Gastroesophageal sphincter (tissue), 4 donors: ENCODE data around the gene LNX2. TPM values are rescaled to one million over a fixed set of nuclear protein-coding genes. Genes with fewer than 3 reads are reported as not detected.

Source experiments
- ATAC-seq: fragments of 150-250 bp; one replicate; pipeline ENCODE4 v1.9.1; 2016; ENCODE audit warnings: mild to moderate bottlenecking, moderate library complexity
- H3K27ac ChIP-seq, 4 donors: fragments of 200-600 bp; sonication (generic) in 3 of 4; 1 replicate in 3 of 4; 2 replicates in 1 of 4; pipeline ENCODE4 v1.5.1; 2016 to 2019
- H3K27me3 ChIP-seq: fragments of 200-600 bp; sonication (generic); one replicate; pipeline ENCODE4 v1.5.1; 2019
- H3K36me3 ChIP-seq, 2 donors: fragments of 200-600 bp; sonication (generic); one replicate each; pipeline ENCODE4 v1.5.1; 2019; ENCODE audit warnings: control low read depth in 1 of 2
- H3K4me1 ChIP-seq, 3 donors: fragments of 200-600 bp; sonication (generic); 1 replicate in 2 of 3; 2 replicates in 1 of 3; pipeline ENCODE4 v1.5.1; 2016 to 2019; ENCODE audit warnings: control low read depth in 2 of 3
- H3K4me3 ChIP-seq, 2 donors: fragments of 200-600 bp; sonication (generic); one replicate each; pipeline ENCODE4 v1.5.1; 2019; ENCODE audit warnings: mild to moderate bottlenecking in 1 of 2, moderate library complexity in 1 of 2
- H3K9me3 ChIP-seq, 3 donors: fragments of 200-600 bp; sonication (generic); one replicate each; pipeline ENCODE4 v1.5.1; 2017 to 2019; ENCODE audit warnings: control low read depth in 2 of 3
- CTCF ChIP-seq, 4 experiments: fragments of 200-600 bp in 2 of 4; fragments of 450-650 bp in 2 of 4; sonication (generic) in 1 of 4; IDR thresholded peaks; one replicate each; pipeline ENCODE4 v1.5.1; 2017 to 2019; ENCODE audit warnings: antibody characterized with exemption in 4 of 4, mild to moderate bottlenecking in 2 of 4, moderate library complexity in 2 of 4
- EP300 ChIP-seq: sonication (generic); formaldehyde crosslinking; IDR thresholded peaks from one replicate; pipeline ENCODE4 v1.6.1; 2017; ENCODE audit warnings: antibody characterized with exemption, mild to moderate bottlenecking
- POLR2A ChIP-seq, 2 donors: fragments of 450-650 bp; IDR thresholded peaks; one replicate each; pipeline ENCODE4 v1.6.1; 2017; ENCODE audit warnings: antibody characterized with exemption in 2 of 2, mild to moderate bottlenecking in 2 of 2, moderate library complexity in 1 of 2
- POLR2AphosphoS5 ChIP-seq: sonication (generic); formaldehyde crosslinking; IDR thresholded peaks from one replicate; pipeline ENCODE4 v1.6.1; 2017; ENCODE audit warnings: antibody characterized with exemption
- WGBS, 2 donors: methylation state at CpG; one replicate each; pipeline ENCODE4 v1.1.5; 2018; ENCODE audit warnings: low coverage in 1 of 2; 5-methylcytosine and 5-hydroxymethylcytosine counted together
- total RNA-seq, 4 donors: library from RNA; depleted of rRNA; stranded (reverse); fragments of >200 nt; gene quantifications; one replicate each; pipeline ENCODE4 v1.1.0, GENCODE V29; 2016

The LNX2 gene
- total RNA-seq, 4 donors from 2014 or later, result 10.6 to 16.0 (median 14.0) TPM

- no peak overlapping the region for H3K4me3 ChIP-seq
- H3K9me3 ChIP-seq, result no peaks in the 10 kb centered on the region
- WGBS, 2 donors, result 70 to 76% methylated on average over 8 of the region's 8 CpGs
- no peak for ATAC-seq
- no peaks in the 10 kb centered on the region for H3K27me3 ChIP-seq
- no peak for TF ChIP-seq CTCF (IDR thresholded peaks at IDR 0.05)
- TF ChIP-seq POLR2A (IDR thresholded peaks at IDR 0.05), result no peak
- TF ChIP-seq POLR2AphosphoS5, result no peak
- peaks cover 0 to 43% (median 2%) of the 10 kb centered on the region in 3 donors for H3K4me1 ChIP-seq
- no peak overlapping the region for H3K27ac ChIP-seq
- peaks cover 0 to 24% of the 10 kb centered on the region in 2 donors for H3K36me3 ChIP-seq
These were observed 43.6 kb upstream of the LNX2 start for GRCh38 chr13:27663947-27664346.

- Histone ChIP-seq H3K4me3 (no peak overlapping the region), H3K4me1 (peaks cover 0 to 52% (median 2%) of the 10 kb centered on the region in 3 donors), H3K27me3 (no peaks in the 10 kb centered on the region), H3K36me3 (peaks cover 0 to 24% of the 10 kb centered on the region in 2 donors), H3K9me3 (no peaks in the 10 kb centered on the region), H3K27ac (no peak overlapping the region)
- TF ChIP-seq POLR2AphosphoS5, result no peak
- TF ChIP-seq CTCF (IDR thresholded peaks at IDR 0.05), result no peak
- TF ChIP-seq EP300, result no peak
- TF ChIP-seq POLR2A (IDR thresholded peaks at IDR 0.05), result no peak
- ATAC-seq, result no peak
- WGBS, 2 donors, result 83 to 94% methylated on average over 2 of the region's 2 CpGs
These were observed 42.6 kb upstream of the LNX2 start for GRCh38 chr13:27662738-27663470.

GRCh38 chr13:27661017-27661416 is 40.7 kb upstream of the LNX2 start:
- H3K4me1 ChIP-seq, result peaks cover 0 to 54% (median 2%) of the 10 kb centered on the region in 3 donors

GRCh38 chr13:27660511-27660910 is 40.2 kb upstream of the LNX2 start:
- Histone ChIP-seq H3K4me3 (no peak overlapping the region), H3K9me3 (no peaks in the 10 kb centered on the region), H3K27me3 (no peaks in the 10 kb centered on the region), H3K27ac (no peak overlapping the region), H3K36me3 (peaks cover 0 to 2% of the 10 kb centered on the region in 2 donors), H3K4me1 (peaks cover 0 to 54% (median 2%) of the 10 kb centered on the region in 3 donors)
- TF ChIP-seq CTCF (IDR thresholded peaks at IDR 0.05) (no peak), POLR2AphosphoS5 (no peak), EP300 (no peak), POLR2A (IDR thresholded peaks at IDR 0.05) (no peak)
- WGBS, 2 donors, result 95 to 96% methylated on average over 4 to 6 of the region's 6 CpGs
- ATAC-seq, result no peak

More at GRCh38 chr13:27661017-27661416, 40.7 kb upstream of the LNX2 start:
- TF ChIP-seq POLR2AphosphoS5, result no peak
- TF ChIP-seq EP300, result no peak
- no peak for ATAC-seq
- Histone ChIP-seq H3K27me3 (no peaks in the 10 kb centered on the region), H3K36me3 (peaks cover 0 to 8% of the 10 kb centered on the region in 2 donors), H3K4me3 (no peak overlapping the region), H3K9me3 (no peaks in the 10 kb centered on the region), H3K27ac (no peak overlapping the region)

GRCh38 chr13:27659145-27659865 is 39.0 kb upstream of the LNX2 start:
- ATAC-seq, result no peak
- H3K9me3 ChIP-seq, result no peaks in the 10 kb centered on the region
- H3K4me1 ChIP-seq, result peaks cover 0 to 49% (median 2%) of the 10 kb centered on the region in 3 donors
- no peak overlapping the region for H3K4me3 ChIP-seq
- H3K27me3 ChIP-seq, result no peaks in the 10 kb centered on the region
- TF ChIP-seq POLR2A (IDR thresholded peaks at IDR 0.05), result no peak
- TF ChIP-seq CTCF (IDR thresholded peaks at IDR 0.05), result no peak
- WGBS, 2 donors, result 64 to 77% methylated on average over 4 to 6 of the region's 7 CpGs
- H3K27ac ChIP-seq, result no peak overlapping the region
- no peaks in the 10 kb centered on the region for H3K36me3 ChIP-seq
